ENCODE measurements around the gene CLIC4. TPM values are rescaled to one million over a fixed set of nuclear protein-coding genes. Genes with fewer than 3 reads are reported as not detected.

Gene CLIC4
- total and polyA plus RNA-seq, 2 experiments from 2014 or later: 92.5 to 308 TPM

DNA sequence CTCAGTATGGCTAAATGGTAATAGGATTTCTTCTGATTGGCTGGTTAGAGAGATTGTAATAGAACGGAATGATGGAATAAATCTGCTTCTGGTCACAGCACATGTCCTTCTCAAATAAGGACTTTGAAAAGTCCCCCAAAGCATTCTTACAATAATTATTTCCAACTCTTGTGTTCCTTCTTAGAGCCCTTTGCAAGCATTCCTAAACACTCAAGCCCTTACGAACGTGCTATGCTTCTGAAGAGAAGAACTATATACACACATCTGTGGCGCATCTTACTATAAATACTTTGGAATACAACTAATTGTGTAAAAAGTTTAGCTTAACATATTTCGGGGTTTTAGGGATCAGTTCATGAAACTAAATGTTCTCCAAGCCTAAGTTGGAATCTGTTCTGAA, 25.6 kb downstream of the CLIC4 start (continued):
- TF ChIP-seq, protein P1, sequence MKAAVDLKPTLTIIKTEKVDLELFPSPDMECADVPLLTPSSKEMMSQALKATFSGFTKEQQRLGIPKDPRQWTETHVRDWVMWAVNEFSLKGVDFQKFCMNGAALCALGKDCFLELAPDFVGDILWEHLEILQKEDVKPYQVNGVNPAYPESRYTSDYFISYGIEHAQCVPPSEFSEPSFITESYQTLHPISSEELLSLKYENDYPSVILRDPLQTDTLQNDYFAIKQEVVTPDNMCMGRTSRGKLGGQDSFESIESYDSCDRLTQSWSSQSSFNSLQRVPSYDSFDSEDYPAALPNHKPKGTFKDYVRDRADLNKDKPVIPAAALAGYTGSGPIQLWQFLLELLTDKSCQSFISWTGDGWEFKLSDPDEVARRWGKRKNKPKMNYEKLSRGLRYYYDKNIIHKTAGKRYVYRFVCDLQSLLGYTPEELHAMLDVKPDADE (IDR thresholded peaks at IDR 0.05): no peak
- TF ChIP-seq CREB1 (CRISPR knock-in tag; IDR thresholded peaks at IDR 0.05; ENCODE audit: low read depth) (no peak), NANOG (IDR thresholded peaks at IDR 0.05; ENCODE audit: borderline replicate concordance) (no peak), CTCF (conservative IDR thresholded peaks at IDR 0.05; ENCODE audit: low read depth in 2 of 2) (no peak), STAT1 (IDR thresholded peaks at IDR 0.05; ENCODE audit: unreplicated experiment) (no peak), EZH2 (IDR thresholded peaks at IDR 0.05; ENCODE audit: low read depth, unreplicated experiment) (no peak), ZNF114 (CRISPR knock-in tag; IDR thresholded peaks at IDR 0.05) (no peak), EZH2phosphoT487 (IDR thresholded peaks at IDR 0.05; ENCODE audit: unreplicated experiment) (no peak), JUNB (IDR thresholded peaks at IDR 0.05; ENCODE audit: unreplicated experiment) (no peak)
- TF ChIP-seq, protein P2, sequence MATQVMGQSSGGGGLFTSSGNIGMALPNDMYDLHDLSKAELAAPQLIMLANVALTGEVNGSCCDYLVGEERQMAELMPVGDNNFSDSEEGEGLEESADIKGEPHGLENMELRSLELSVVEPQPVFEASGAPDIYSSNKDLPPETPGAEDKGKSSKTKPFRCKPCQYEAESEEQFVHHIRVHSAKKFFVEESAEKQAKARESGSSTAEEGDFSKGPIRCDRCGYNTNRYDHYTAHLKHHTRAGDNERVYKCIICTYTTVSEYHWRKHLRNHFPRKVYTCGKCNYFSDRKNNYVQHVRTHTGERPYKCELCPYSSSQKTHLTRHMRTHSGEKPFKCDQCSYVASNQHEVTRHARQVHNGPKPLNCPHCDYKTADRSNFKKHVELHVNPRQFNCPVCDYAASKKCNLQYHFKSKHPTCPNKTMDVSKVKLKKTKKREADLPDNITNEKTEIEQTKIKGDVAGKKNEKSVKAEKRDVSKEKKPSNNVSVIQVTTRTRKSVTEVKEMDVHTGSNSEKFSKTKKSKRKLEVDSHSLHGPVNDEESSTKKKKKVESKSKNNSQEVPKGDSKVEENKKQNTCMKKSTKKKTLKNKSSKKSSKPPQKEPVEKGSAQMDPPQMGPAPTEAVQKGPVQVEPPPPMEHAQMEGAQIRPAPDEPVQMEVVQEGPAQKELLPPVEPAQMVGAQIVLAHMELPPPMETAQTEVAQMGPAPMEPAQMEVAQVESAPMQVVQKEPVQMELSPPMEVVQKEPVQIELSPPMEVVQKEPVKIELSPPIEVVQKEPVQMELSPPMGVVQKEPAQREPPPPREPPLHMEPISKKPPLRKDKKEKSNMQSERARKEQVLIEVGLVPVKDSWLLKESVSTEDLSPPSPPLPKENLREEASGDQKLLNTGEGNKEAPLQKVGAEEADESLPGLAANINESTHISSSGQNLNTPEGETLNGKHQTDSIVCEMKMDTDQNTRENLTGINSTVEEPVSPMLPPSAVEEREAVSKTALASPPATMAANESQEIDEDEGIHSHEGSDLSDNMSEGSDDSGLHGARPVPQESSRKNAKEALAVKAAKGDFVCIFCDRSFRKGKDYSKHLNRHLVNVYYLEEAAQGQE (IDR thresholded peaks at IDR 0.05; ENCODE audit: unreplicated experiment): no peak

- Mint-ChIP-seq H3K4me3 (no peak overlapping the region), H3K9me3 (no peaks in the 10 kb centered on the region)
These were observed 26.3 kb downstream of the CLIC4 start for GRCh38 chr1:24771574-24771973.

More at GRCh38 chr1:24771574-24771973, 26.3 kb downstream of the CLIC4 start:
- H3K36me3 Mint-ChIP-seq (ENCODE audit: low read depth): peaks cover 27% of the 10 kb centered on the region; the same call in 2 of the 3 replicates
- Histone ChIP-seq H4K20me1 (replicated peaks; ENCODE audit: insufficient read depth) (peaks cover 52% of the 10 kb centered on the region), H3K27ac (ENCODE audit: low read depth) (no peak overlapping the region), H3K79me2 (replicated peaks; ENCODE audit: insufficient read depth) (peaks cover 100% of the 10 kb centered on the region), H3K9me2 (ENCODE audit: insufficient read depth) (no peaks in the 10 kb centered on the region), H3K4me3 (no peak overlapping the region), H3F3A (replicated peaks; ENCODE audit: low read depth) (no peaks in the 10 kb centered on the region), H3K27me3 (ENCODE audit: insufficient read depth) (no peaks in the 10 kb centered on the region), H2AFZ (no peak overlapping the region), H3K36me3 (ENCODE audit: insufficient read depth) (no peaks in the 10 kb centered on the region), H3K4me1 (ENCODE audit: insufficient read depth) (peaks cover 18% of the 10 kb centered on the region; the same call in 1 of the 2 replicates), H3K4me2 (no peak overlapping the region)
- ATAC-seq (no peak), DNase-seq (ENCODE audit: low spot score) (no peak)
- TF ChIP-seq ZNF331 (CRISPR knock-in tag; IDR thresholded peaks at IDR 0.05; ENCODE audit: low read depth) (no peak), ZNF462 (CRISPR knock-in tag; IDR thresholded peaks at IDR 0.05) (no peak), STAT1 (IDR thresholded peaks at IDR 0.05; ENCODE audit: unreplicated experiment) (no peak), NANOG (IDR thresholded peaks at IDR 0.05; ENCODE audit: borderline replicate concordance) (no peak), POLR2AphosphoS5 (IDR thresholded peaks at IDR 0.05; ENCODE audit: low read depth) (no peak), JUNB (IDR thresholded peaks at IDR 0.05; ENCODE audit: unreplicated experiment) (no peak)
- H3K4me1 Mint-ChIP-seq: peaks cover 14% of the 10 kb centered on the region; the same call in 2 of the 3 replicates
- peaks cover 4% of the 10 kb centered on the region for H3K27me3 Mint-ChIP-seq (ENCODE audit: insufficient read depth, low read depth, poor library complexity)
- H3K27ac Mint-ChIP-seq: no peak overlapping the region

Data from GM23338 (cell line).